OCI-LY7 (cell line): Measurements from ENCODE around the gene LTBP4.

Experiments
- CTCF ChIP-seq: fragments of 200-600 bp; sonication (generic); conservative IDR thresholded peaks from 2 replicates; pipeline ENCODE4 v1.5.1; 2014; ENCODE audit warnings: mild to moderate bottlenecking, antibody characterized with exemption, low read length, moderate library complexity, mixed read lengths
- EZH2phosphoT487 ChIP-seq: fragments of 200-600 bp; sonication (generic); IDR thresholded peaks from 2 replicates; pipeline ENCODE4 v1.6.1; 2018; ENCODE audit warnings: low read depth, borderline replicate concordance, mild to moderate bottlenecking, mixed run types, antibody characterized with exemption, low read length, moderate library complexity, mixed read lengths

GRCh38 chr19:40611096-40611495, 9.9 kb downstream of the LTBP4 start:
- TF ChIP-seq CTCF (no peak), EZH2phosphoT487 (no peak)
